Tracheal epithelial cell (primary cell): Measurements from ENCODE around the gene HHIP. TPM values are rescaled to one million over a fixed set of nuclear protein-coding genes. Genes with fewer than 3 reads are reported as not detected.

Source experiments
- total RNA-seq: library from RNA; depleted of rRNA; stranded (reverse); fragments of >200 nt; gene quantifications from 2 replicates; pipeline ENCODE4 v1.2.1, GENCODE V29; 2014

The HHIP gene, protein sequence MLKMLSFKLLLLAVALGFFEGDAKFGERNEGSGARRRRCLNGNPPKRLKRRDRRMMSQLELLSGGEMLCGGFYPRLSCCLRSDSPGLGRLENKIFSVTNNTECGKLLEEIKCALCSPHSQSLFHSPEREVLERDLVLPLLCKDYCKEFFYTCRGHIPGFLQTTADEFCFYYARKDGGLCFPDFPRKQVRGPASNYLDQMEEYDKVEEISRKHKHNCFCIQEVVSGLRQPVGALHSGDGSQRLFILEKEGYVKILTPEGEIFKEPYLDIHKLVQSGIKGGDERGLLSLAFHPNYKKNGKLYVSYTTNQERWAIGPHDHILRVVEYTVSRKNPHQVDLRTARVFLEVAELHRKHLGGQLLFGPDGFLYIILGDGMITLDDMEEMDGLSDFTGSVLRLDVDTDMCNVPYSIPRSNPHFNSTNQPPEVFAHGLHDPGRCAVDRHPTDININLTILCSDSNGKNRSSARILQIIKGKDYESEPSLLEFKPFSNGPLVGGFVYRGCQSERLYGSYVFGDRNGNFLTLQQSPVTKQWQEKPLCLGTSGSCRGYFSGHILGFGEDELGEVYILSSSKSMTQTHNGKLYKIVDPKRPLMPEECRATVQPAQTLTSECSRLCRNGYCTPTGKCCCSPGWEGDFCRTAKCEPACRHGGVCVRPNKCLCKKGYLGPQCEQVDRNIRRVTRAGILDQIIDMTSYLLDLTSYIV
- 0.96 TPM in 1 of 2 replicates, not detected in the other for total RNA-seq

DNA sequence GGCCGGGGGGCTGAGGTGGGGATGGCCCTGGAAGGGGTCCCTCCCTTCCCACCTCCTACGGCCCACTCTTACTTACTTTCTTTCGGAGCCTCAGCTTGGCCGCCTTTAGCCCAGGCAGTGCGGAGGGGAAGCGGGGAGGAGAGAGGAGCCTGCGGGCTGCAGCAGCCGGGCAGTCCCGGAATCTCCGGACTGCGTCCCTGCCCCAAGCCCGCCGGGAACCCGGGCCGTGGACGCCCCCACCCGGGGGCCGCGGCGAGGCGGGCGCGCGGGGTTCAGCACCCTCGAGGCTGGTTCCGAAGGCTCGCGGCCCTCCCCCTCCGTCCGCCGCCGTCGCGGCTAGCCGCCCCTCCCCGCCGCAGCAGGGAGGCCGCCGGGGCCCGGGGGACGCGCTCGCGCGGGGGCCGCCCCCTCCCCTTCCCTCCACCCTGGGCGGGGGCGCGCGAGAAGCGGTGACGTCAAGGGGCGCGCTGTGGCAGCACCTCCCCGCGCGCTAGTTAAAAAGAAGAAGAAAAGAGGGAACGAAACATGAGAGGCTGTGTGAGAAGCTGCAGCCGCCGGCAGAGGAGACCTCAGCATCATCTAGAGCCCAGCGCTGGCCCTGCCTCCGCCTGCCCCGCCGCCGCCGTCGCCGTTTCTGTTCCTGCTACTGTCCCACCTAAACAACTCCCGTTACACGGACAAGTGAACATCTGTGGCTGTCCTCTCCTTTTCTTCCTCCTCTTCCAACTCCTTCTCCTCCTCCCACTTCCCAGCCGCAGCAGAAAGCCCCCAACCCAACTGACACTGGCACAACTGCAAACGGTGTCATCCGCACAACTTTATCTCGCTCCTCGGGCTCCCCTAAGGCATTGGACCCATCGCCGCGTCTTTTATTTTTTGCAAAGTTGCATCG, at the start of gene HHIP:
Gene HHIP (plus strand): TSS at position 526 of the 892 bp plus-strand sequence. CDS start 520 bp downstream, outside the sequence.

